HFF-Myc (cell line): ENCODE data around the gene ELL2.

Experiments
- DNase-seq: peaks from one replicate; pipeline ENCODE4 v3.0.0-alpha.2; 2011; ENCODE audit warnings: low read depth; ENCODE audit errors: extremely low read depth
- H3K4me3 ChIP-seq: replicated peaks from 2 replicates; pipeline ENCODE4 v1.5.1; 2011; ENCODE audit warnings: low read depth, mild to moderate bottlenecking, control low read depth, low read length
- TF ChIP-seq, protein P1 (sequence below): IDR thresholded peaks from 2 replicates; pipeline ENCODE4 v1.5.1; 2012; ENCODE audit warnings: mild to moderate bottlenecking, low read depth, low read length, control low read depth; ENCODE audit errors: missing control alignments

Gene ELL2

DNA sequence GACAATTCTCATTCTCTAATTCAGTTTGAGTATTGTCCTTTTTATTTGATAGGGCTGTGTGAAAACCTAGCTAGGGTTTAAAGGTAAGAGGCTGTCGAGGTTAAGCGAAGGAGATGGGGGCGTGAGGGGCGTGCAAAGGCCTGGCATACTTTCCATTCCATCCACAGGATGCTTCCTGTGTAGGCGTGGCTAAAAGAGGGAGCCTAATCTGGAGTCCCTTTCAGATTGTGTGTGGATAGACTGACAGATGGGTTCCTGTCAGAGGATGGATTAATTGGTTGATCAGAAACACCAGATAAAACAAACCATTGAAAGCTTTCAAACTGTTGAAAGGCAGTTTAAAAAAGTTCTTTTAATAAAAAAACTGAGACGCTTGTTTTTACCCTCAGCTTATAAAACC, 1.1 kb upstream of the ELL2 start:
- no peak for DNase-seq
- TF ChIP-seq, protein P1, sequence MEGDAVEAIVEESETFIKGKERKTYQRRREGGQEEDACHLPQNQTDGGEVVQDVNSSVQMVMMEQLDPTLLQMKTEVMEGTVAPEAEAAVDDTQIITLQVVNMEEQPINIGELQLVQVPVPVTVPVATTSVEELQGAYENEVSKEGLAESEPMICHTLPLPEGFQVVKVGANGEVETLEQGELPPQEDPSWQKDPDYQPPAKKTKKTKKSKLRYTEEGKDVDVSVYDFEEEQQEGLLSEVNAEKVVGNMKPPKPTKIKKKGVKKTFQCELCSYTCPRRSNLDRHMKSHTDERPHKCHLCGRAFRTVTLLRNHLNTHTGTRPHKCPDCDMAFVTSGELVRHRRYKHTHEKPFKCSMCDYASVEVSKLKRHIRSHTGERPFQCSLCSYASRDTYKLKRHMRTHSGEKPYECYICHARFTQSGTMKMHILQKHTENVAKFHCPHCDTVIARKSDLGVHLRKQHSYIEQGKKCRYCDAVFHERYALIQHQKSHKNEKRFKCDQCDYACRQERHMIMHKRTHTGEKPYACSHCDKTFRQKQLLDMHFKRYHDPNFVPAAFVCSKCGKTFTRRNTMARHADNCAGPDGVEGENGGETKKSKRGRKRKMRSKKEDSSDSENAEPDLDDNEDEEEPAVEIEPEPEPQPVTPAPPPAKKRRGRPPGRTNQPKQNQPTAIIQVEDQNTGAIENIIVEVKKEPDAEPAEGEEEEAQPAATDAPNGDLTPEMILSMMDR: no peak
- no peak overlapping the region for H3K4me3 ChIP-seq

DNA sequence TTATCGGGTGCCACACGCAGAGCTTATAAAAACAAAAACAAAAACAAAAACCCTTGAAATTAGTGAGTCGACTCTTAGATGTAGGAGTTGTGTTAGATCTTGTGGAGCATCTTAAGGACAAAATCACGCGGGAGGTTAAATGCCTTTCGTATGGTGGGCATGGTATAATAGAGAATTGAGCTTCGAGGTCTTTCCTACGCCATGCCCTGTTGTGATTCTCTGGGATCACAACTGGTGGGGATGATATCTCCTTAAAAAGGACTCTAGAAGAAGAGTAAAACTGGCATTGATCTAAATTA, 773 bp upstream of the ELL2 start:
- peak overlapping the region; percentile 68 for H3K4me3 ChIP-seq
- DNase-seq: no peak
- TF ChIP-seq, protein P1: no peak

DNA sequence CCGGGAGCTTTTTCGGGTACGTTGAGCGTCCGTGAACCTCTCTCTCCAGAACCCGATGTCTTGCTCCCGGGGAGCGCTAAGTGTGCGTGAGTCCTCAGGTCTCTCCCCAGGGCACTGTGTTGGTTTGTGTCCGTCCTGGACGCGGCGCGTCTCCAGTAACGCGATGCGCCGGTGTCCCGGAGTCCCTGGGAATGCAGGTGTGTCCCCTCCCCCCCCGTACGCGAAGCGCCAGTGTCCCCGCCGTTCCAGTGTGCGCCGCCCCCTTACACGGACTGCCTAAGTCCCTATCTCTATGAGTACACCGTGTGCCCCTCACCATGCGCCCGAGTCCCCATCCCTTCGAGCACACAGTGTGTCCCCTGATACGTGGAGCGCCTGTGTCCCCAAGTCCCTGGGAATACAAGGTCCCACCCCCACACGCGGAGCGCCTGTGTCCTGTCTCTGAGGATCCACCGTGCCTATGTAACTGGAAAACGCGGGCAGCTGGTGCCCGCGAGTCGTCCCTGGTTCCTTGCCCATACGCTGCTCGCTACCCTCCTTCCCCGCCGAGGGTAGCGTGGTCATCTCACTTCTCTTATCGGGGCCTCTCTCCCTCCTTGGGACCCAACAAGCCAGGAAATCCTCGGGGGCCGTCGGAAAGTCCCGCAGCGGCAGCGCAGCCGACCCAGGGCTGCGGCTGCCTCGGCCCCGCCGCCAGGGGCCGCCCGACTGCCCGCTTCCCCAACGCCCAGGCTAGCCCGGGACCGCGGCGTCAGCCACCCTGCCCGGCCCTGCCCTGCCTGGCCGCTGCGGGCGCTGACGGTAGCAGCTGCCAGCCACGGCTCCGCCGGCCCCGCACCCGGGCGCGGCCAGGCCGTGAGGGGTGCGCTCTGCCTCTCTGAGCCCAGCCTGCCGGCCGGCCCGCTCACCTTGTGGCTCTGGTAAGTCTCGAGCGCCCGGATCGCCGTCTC, 709 bp downstream of the ELL2 start:
- no peak for DNase-seq
- peak overlapping the region; percentile 68 for H3K4me3 ChIP-seq
- TF ChIP-seq, protein P1: peak; percentile 57

DNA sequence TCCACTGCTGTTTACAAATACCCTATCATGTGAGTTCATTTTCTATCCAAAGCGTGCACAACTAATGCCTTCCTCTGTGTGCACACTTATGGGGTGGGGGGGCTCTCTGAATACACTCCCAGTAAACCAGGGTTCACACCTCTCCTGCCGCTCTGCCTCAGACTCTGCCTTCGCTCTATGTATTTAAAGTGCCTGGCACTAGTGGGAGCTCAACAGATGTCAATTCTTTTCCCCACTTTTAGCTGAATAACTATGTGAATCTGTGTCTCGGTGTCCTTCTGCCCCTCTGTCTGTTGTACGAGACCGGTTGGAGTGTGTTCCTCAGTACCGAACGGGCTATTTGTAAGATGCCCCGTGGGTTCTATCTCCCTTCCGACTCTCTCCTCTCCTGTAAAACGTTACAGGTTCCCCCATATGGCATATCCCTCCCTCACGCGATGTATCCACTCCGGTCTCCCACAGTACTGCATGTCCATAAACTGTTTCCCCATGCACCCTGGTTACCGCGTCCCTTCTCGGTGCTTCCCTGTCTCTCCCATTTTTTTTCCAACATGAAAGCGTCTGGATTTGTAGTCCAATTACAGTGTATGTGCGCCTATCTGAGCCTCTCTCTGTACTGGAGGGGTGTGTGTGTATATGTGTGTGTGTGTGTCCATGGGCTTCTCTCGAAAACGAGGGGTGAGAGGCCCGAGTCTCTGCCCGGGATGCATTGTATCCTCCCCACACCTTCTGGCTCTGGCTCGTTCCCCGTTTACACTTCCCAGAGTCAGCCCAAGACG, 1.6 kb downstream of the ELL2 start:
- TF ChIP-seq, protein P1: no peak
- no peak for DNase-seq

DNA sequence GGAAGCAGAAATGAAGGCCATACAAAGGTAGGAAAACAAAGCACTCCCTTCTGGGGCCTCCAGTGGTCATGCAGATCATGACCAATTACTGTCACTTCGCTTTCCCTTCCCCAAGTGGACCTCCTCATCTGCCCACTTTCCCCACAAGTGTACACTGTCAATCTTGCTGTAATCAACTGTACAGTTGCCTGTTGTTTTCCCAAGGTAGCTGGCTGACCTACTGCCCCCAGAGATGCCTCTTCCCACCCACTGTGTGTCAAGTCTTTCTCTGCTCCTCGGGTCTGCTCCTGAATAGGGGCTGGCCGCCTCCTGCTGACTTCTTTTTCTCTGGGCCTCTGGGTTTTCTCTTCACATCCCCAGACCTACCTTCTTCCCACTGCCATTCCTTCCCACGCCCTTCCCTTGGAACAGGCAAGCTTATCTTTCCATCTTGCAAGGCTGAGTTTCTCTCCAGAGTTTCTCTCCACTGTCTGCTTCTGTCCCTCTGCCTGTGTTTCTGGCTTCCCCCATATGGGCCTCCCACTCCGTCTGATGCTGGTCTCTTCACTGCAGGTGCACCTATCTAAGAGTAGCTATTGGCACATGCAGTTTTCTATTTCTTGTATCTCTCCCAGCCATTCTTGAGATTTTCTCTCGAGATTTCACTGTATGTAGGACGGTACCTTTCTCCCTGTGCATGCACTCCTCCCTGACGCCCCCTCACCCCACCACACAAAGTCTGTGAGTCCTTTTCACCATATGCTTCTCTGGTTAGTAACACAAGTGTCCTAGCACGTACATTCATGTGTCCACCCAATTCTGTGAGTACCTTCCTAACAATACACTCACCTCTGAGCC, 2.4 kb downstream of the ELL2 start:
- TF ChIP-seq, protein P1: no peak
- H3K4me3 ChIP-seq: peak overlapping the region; percentile 68
- no peak for DNase-seq

More for the DNA sequence above, 1.6 kb downstream of the ELL2 start:
- peak overlapping the region; percentile 68 for H3K4me3 ChIP-seq

DNA sequence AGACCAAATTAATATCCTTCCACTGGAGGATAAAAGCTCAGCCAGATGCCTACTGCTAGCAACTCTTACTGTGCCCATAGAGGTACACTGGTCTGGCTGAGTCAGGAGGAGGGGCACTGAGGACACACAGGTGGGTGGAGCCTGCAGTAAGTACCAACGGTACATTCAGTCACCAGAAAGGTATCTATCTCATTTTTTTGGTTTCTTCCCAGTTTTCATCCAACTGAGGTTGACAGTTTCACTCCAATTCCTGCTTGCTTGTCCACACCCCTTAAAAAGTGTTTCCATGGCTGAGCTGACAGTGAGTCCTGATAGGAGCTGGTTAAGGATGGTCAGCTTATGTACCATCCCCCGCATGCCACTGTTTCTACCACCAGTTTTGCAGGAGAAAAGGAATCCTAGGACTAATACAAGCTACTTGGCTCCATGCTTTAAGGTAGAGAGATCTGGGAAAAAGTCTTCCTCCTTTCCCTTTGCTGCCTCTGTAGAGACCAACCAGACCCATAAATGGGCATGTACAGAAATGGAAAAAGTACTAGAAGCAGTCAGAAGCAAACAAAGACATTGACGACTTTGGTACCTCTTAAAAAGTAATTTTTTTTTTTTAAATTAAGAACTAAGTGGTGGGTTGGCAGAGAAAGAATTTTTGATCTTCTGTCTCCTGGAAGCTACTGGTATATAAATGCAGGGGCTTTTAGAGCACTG, 3.2 kb downstream of the ELL2 start:
- TF ChIP-seq, protein P1: no peak
- H3K4me3 ChIP-seq: peak overlapping the region; percentile 68
- DNase-seq: no peak
